Measurements from ENCODE around the gene IFNL4.

- TF ChIP-seq CTCF (conservative IDR thresholded peaks at IDR 0.05 in 1 of 2, IDR thresholded peaks at IDR 0.05 in 1 of 2; ENCODE audit: low read depth in 1 of 2, low read length in 2 of 2) (no peak), EZH2 (IDR thresholded peaks at IDR 0.05; ENCODE audit: low read length, missing control alignments) (no peak)
Measured at GRCh38 chr19:39197808-39198207, 50.8 kb downstream of the IFNL4 start.

Measured in fibroblast of lung (primary cell).